ENCODE results near the gene RPS16.

The RPS16 gene

DNA sequence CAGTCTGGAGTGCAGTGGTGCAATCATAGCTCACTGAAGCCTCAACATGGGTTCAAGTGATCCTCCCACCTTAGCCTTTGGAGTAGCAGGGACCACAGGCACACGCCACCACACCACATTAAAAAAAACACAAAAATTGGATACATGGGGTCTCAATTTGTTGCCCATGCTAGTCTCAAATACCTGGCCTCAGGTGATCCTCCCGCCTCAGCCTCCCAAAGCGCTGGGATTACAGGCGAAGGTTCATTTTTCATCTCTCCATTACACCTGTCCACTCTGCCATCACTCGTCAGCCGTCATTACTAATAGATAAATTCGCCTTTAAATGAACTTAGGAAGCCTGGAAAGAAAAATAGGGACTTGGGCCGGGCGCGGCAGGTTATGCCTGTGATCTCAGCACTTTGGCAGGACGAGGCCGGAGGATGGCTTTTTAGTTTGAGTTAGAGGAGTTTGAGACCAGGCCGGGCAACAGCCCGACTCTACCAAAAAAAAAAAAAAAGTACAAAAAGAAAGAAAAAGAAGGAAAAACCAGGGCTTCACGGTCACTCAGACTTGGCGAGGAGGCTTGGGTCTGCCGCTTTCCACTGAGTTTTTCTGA lies 8.9 kb upstream of the RPS16 start:
- no peak for TF ChIP-seq NFIC (IDR thresholded peaks at IDR 0.05)
- TF ChIP-seq, protein P1, sequence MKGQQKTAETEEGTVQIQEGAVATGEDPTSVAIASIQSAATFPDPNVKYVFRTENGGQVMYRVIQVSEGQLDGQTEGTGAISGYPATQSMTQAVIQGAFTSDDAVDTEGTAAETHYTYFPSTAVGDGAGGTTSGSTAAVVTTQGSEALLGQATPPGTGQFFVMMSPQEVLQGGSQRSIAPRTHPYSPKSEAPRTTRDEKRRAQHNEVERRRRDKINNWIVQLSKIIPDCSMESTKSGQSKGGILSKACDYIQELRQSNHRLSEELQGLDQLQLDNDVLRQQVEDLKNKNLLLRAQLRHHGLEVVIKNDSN (IDR thresholded peaks at IDR 0.05) = no peak
- no peak for TF ChIP-seq EP300 (IDR thresholded peaks at IDR 0.05; ENCODE audit: borderline replicate concordance)
- TF ChIP-seq FOXM1 (IDR thresholded peaks at IDR 0.05; ENCODE audit: borderline replicate concordance, low read depth) = no peak
- TF ChIP-seq CREB1 (IDR thresholded peaks at IDR 0.05; ENCODE audit: low read depth) = no peak
- TF ChIP-seq EGR1 (IDR thresholded peaks at IDR 0.05) = no peak
- TF ChIP-seq, protein P2, sequence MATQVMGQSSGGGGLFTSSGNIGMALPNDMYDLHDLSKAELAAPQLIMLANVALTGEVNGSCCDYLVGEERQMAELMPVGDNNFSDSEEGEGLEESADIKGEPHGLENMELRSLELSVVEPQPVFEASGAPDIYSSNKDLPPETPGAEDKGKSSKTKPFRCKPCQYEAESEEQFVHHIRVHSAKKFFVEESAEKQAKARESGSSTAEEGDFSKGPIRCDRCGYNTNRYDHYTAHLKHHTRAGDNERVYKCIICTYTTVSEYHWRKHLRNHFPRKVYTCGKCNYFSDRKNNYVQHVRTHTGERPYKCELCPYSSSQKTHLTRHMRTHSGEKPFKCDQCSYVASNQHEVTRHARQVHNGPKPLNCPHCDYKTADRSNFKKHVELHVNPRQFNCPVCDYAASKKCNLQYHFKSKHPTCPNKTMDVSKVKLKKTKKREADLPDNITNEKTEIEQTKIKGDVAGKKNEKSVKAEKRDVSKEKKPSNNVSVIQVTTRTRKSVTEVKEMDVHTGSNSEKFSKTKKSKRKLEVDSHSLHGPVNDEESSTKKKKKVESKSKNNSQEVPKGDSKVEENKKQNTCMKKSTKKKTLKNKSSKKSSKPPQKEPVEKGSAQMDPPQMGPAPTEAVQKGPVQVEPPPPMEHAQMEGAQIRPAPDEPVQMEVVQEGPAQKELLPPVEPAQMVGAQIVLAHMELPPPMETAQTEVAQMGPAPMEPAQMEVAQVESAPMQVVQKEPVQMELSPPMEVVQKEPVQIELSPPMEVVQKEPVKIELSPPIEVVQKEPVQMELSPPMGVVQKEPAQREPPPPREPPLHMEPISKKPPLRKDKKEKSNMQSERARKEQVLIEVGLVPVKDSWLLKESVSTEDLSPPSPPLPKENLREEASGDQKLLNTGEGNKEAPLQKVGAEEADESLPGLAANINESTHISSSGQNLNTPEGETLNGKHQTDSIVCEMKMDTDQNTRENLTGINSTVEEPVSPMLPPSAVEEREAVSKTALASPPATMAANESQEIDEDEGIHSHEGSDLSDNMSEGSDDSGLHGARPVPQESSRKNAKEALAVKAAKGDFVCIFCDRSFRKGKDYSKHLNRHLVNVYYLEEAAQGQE (IDR thresholded peaks at IDR 0.05; ENCODE audit: low read depth) = no peak
- TF ChIP-seq, protein P3, sequence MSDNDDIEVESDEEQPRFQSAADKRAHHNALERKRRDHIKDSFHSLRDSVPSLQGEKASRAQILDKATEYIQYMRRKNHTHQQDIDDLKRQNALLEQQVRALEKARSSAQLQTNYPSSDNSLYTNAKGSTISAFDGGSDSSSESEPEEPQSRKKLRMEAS (IDR thresholded peaks at IDR 0.05) = no peak
- no peak for TF ChIP-seq YY1 (IDR thresholded peaks at IDR 0.05; ENCODE audit: low read depth)
- TF ChIP-seq TCF12 (IDR thresholded peaks at IDR 0.05; ENCODE audit: low read depth) = no peak

DNA sequence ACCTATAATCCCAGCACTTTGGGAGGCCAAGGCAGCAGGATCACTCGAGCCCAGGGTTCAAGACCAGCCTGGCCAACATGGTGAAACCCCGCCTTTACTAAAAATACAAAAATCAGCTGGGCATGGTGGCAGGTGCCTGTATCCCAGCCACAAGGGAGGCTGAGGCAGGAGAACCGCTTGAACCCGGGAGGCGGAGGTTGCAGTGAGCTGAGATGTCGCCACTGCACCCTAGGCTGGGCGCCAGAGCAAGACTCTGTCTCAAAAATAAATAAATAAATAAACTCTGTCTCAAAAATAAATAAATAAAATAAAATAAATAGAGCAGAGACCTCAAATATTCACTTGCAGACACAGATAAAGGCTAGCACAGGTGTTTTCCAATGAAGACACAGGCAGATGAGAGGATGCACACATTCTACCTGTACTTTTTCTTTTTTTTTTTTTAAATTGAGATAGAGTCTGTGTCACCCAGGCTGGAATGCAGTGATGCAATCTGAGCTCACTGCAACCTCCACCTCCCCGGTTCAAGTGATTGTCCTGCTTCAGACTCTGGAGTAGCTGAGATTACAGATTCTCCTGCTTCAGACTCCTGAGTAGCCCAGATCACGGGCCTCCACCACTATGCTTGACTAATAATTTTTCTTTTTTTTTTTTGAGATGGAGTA lies 2.7 kb upstream of the RPS16 start:
- TF ChIP-seq TAF1 (IDR thresholded peaks at IDR 0.05; ENCODE audit: low read depth) (no peak), YY1 (IDR thresholded peaks at IDR 0.05; ENCODE audit: low read depth) (no peak), CREB1 (IDR thresholded peaks at IDR 0.05; ENCODE audit: low read depth) (no peak), CEBPB (IDR thresholded peaks at IDR 0.05) (peak; percentile 88), TCF12 (IDR thresholded peaks at IDR 0.05; ENCODE audit: low read depth) (no peak), RAD21 (IDR thresholded peaks at IDR 0.05; ENCODE audit: low read depth) (no peak), ZBTB7A (IDR thresholded peaks at IDR 0.05; ENCODE audit: low read depth) (no peak), TEAD4 (IDR thresholded peaks at IDR 0.05) (peak; percentile 83)
- TF ChIP-seq, protein P3 (IDR thresholded peaks at IDR 0.05) = no peak
- TF ChIP-seq, protein P1 (IDR thresholded peaks at IDR 0.05) = no peak

DNA sequence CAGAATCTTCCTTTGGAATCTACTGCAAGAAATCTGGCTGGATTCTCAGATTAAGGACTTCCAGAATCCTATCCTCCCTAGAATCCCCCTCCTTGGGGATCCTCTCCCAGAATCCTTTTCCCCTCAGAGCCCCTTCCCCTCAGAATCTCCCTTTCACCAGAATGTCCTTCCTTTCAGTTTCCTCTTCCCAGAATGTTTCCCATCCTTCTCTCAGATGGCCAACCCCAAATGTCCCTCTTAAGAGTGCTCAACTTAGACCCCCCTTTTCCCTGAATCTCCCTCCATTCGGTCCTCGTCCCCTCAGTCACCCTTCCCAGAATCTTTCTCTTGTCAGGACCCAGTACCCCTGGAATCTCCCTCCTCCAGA lies 584 bp upstream of the RPS16 start:
- TF ChIP-seq TCF12 (IDR thresholded peaks at IDR 0.05; ENCODE audit: low read depth) (no peak), CREB1 (IDR thresholded peaks at IDR 0.05; ENCODE audit: low read depth) (no peak), FOXM1 (IDR thresholded peaks at IDR 0.05; ENCODE audit: borderline replicate concordance, low read depth) (no peak), TAF1 (IDR thresholded peaks at IDR 0.05; ENCODE audit: low read depth) (no peak), NFIC (IDR thresholded peaks at IDR 0.05) (no peak), YY1 (IDR thresholded peaks at IDR 0.05; ENCODE audit: low read depth) (no peak), ZBTB7A (IDR thresholded peaks at IDR 0.05; ENCODE audit: low read depth) (no peak), TEAD4 (IDR thresholded peaks at IDR 0.05) (no peak), RAD21 (IDR thresholded peaks at IDR 0.05; ENCODE audit: low read depth) (no peak), EP300 (IDR thresholded peaks at IDR 0.05; ENCODE audit: borderline replicate concordance) (no peak), CEBPB (IDR thresholded peaks at IDR 0.05) (no peak), EGR1 (IDR thresholded peaks at IDR 0.05) (no peak)
- TF ChIP-seq, protein P1 (IDR thresholded peaks at IDR 0.05) = no peak
- TF ChIP-seq, protein P3 (IDR thresholded peaks at IDR 0.05) = no peak
- TF ChIP-seq, protein P2 (IDR thresholded peaks at IDR 0.05; ENCODE audit: low read depth) = no peak

DNA sequence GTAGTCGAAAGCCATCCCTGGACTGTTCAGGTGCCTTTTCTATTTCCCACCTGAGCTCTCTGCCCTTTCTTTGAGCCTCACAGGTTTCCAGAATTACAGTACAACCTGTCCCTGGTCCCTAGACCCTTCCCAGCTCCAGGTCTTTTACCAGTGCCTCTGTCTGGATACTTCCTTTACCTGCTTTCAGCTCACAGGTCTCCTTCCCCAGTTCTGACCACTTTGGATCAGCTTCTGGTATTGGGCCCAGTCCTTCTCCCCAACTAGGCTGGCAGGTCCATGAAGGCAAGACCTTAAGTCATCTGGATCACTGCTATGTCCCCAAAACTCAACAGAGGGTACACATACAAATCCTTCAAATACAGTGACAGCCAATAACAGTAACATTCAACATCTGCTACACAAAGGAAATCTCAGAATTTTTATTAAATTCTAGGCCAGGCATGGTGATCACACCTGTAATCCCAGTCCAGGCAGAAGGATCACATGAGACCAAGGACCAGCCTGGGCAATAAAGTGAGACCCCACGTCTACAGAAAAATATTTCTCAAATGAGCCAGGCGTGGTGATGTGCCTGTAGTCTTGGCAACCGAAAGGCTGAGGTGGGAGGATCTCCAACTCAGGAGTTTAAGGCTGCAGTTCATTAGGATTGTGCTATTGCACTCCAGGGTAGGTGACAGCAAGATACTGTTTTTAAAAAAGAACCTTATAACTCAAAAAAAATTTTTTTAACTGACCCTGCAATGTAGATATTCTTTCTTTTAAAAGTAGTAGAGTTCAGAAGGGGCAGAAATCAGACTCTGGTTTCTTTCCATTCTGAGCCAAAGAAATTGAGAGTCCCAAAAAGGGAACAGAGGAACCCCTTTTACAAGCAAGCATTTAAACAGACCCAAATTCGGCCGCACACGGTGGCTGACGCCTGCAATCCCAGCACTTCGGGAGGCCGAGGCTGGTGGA lies 1.3 kb downstream of the RPS16 start:
- TF ChIP-seq EP300 (IDR thresholded peaks at IDR 0.05; ENCODE audit: borderline replicate concordance) = no peak
- no peak for TF ChIP-seq TCF12 (IDR thresholded peaks at IDR 0.05; ENCODE audit: low read depth)
- no peak for TF ChIP-seq CREB1 (IDR thresholded peaks at IDR 0.05; ENCODE audit: low read depth)
- TF ChIP-seq TEAD4 (IDR thresholded peaks at IDR 0.05) = no peak
- TF ChIP-seq CEBPB (IDR thresholded peaks at IDR 0.05) = no peak
- TF ChIP-seq NFIC (IDR thresholded peaks at IDR 0.05) = no peak
- no peak for TF ChIP-seq YY1 (IDR thresholded peaks at IDR 0.05; ENCODE audit: low read depth)
- TF ChIP-seq RAD21 (IDR thresholded peaks at IDR 0.05; ENCODE audit: low read depth) = no peak
- TF ChIP-seq EGR1 (IDR thresholded peaks at IDR 0.05) = no peak
- no peak for TF ChIP-seq FOXM1 (IDR thresholded peaks at IDR 0.05; ENCODE audit: borderline replicate concordance, low read depth)
- TF ChIP-seq, protein P1 (IDR thresholded peaks at IDR 0.05) = no peak
- no peak for TF ChIP-seq ZBTB7A (IDR thresholded peaks at IDR 0.05; ENCODE audit: low read depth)
- TF ChIP-seq, protein P3 (IDR thresholded peaks at IDR 0.05) = no peak
- no peak for TF ChIP-seq TAF1 (IDR thresholded peaks at IDR 0.05; ENCODE audit: low read depth)
- TF ChIP-seq, protein P2 (IDR thresholded peaks at IDR 0.05; ENCODE audit: low read depth) = no peak
